Testis (tissue), 2 donors: ENCODE results near the gene KDM4C.

ENCODE experiments used
- CTCF ChIP-seq, 3 experiments: fragments of 450-650 bp in 2 of 3; fragments of 200-600 bp in 1 of 3; sonication (generic) in 1 of 3; IDR thresholded peaks; one replicate each; pipeline ENCODE4 v1.5.1; 2016 to 2019; ENCODE audit warnings: antibody characterized with exemption in 3 of 3, mild to moderate bottlenecking in 2 of 3, moderate library complexity in 1 of 3
- POLR2A ChIP-seq: fragments of 450-650 bp; IDR thresholded peaks from one replicate; pipeline ENCODE4 v1.6.1; 2017; ENCODE audit warnings: antibody characterized with exemption, mild to moderate bottlenecking, moderate library complexity

- TF ChIP-seq CTCF (IDR thresholded peaks at IDR 0.05) (no peak), POLR2A (no peak)
These were observed 135.8 kb downstream of the KDM4C start for GRCh38 chr9:6893350-6894131.
